Epithelial cell of proximal tubule (primary cell): ENCODE results near the gene SUPT3H. TPM values are rescaled to one million over a fixed set of nuclear protein-coding genes. Genes with fewer than 3 reads are reported as not detected.

Experiments used
- DNase-seq: peaks from one replicate; pipeline ENCODE4 v3.0.0-alpha.2; 2011; ENCODE audit warnings: low read depth
- H3K4me3 ChIP-seq: 2 replicates; pipeline ENCODE4 v1.5.1; 2011; ENCODE audit warnings: low read depth, mild to moderate bottlenecking, low read length
- total RNA-seq: library from RNA; depleted of rRNA; stranded (reverse); fragments of >200 nt; gene quantifications from 2 replicates; pipeline ENCODE4 v1.2.3, GENCODE V29; 2015
- TF ChIP-seq, protein P1 (sequence below): conservative IDR thresholded peaks from 2 replicates; pipeline ENCODE4 v1.5.1; 2012; ENCODE audit warnings: low read depth, mild to moderate bottlenecking, low read length

The SUPT3H gene
- total RNA-seq, 1 donor from 2014 or later = 11.5 TPM

DNA sequence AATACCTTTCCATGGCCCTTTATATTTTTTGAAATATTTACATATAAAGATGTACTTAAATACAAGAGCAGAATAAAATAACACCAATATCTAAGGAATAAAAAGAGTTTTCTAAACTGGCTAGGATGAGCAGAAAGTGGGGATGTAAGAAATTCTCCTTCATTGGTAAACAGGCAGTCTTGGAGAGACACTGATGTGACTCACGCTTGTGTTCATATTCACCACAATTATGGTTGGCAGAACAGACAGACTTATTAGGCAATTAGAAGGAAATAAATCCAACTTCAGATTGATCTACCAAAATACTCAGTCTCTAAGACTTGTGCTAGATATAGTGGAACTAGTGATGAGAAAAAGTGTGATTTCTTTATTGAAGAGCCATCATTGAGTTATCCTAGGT, 526.6 kb downstream of the SUPT3H start:
- no peak for DNase-seq

DNA sequence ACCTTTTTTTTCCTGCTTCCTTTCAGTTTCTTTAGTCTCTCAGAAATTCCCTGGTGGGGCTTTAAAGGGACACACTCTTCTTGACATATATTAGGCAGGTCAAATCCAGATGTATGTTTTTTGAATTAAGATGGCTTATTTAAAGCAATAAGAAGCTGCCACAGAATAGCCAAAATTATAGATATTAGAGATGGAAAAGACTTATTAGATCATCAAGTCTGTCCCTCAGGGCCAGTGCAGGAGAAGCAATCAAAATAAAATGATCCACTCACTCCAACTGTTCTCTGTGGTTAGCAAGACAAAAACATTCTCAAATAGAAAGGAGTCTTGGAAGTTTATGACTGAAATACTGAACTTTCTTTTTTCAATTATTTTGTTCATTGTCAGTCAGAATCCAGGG, 527.4 kb downstream of the SUPT3H start:
- TF ChIP-seq, protein P1, sequence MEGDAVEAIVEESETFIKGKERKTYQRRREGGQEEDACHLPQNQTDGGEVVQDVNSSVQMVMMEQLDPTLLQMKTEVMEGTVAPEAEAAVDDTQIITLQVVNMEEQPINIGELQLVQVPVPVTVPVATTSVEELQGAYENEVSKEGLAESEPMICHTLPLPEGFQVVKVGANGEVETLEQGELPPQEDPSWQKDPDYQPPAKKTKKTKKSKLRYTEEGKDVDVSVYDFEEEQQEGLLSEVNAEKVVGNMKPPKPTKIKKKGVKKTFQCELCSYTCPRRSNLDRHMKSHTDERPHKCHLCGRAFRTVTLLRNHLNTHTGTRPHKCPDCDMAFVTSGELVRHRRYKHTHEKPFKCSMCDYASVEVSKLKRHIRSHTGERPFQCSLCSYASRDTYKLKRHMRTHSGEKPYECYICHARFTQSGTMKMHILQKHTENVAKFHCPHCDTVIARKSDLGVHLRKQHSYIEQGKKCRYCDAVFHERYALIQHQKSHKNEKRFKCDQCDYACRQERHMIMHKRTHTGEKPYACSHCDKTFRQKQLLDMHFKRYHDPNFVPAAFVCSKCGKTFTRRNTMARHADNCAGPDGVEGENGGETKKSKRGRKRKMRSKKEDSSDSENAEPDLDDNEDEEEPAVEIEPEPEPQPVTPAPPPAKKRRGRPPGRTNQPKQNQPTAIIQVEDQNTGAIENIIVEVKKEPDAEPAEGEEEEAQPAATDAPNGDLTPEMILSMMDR = no peak
- DNase-seq = no peak
- H3K4me3 ChIP-seq = no peak overlapping the region

More for the DNA sequence above, 526.6 kb downstream of the SUPT3H start:
- H3K4me3 ChIP-seq = no peak overlapping the region
- TF ChIP-seq, protein P1 = no peak

DNA sequence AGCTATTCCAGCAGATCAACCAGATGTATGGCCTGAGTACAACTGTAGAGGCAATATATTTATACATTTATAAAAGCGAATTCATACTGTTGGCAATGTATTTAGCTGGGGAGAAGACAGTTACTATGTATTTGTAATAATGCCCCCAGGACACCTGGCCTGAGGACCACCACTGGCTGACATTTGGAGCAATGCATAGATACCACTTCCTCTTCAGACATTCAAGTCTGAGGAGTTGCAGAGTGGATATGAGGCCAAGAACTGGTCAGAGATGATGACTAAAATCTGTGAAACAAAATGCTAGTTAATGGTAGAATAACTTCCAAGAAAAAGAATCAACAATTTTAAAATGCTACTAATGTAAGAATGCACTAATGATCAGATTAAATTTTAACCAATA, 527.9 kb downstream of the SUPT3H start:
- TF ChIP-seq, protein P1 = no peak
- H3K4me3 ChIP-seq = no peak overlapping the region
- no peak for DNase-seq

DNA sequence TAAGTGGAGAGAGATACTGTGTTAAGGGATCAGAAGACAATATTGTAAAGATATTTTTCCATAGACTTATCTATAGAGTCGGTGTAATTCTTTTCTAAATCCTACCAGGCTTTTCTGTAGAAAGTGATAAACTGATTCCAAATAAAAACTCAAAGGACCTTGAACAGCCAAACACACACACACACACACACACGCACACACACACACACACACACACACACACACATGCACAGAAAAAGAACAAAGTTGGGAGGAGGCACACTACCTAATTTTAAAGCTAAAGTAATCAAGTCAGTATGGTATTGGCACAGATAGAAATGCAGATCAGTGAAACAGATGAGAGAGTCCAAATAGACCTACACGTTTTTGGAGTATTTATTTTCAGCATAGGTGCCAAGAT, 534.0 kb downstream of the SUPT3H start:
- TF ChIP-seq, protein P1 = no peak
- no peak overlapping the region for H3K4me3 ChIP-seq
- no peak for DNase-seq

DNA sequence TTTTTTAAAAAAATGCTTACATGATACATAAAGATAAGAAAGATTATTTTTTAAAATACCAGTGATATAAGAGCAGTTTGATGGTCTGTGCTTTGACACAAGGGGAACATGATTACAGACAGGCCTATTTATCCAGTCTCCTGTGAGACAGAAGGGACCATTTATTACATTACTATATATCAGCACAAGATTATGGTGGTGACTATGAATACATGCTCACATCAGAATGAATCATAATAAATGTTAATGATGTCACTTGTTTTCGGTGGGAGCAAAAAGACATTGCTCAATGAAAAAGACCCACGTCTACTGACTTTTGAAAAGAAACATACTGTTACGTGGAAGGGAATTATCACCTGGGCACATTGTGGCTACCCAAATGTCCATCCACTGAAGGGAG, 535.1 kb downstream of the SUPT3H start:
- TF ChIP-seq, protein P1 = no peak
- DNase-seq = no peak
- H3K4me3 ChIP-seq = no peak overlapping the region

DNA sequence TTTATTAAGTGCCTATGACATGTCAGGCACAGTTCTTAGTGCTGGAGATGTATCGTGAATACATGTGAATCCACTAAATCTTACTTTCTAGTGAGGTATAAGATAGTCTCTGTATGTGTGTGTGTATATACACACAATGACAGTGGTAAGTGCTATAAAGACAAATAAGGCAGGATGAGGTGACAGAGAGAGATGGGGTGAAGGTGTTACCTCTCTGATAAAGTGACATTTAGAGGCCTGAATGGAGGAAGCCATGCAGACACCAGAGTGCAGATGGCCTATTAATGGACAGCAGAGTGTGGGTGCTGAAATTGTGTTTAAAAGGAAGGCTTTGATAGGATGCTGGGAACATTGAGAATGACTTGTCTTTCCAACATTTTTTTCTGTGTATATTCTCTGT, 535.9 kb downstream of the SUPT3H start:
- TF ChIP-seq, protein P1 = no peak
- DNase-seq = no peak
- no peak overlapping the region for H3K4me3 ChIP-seq

DNA sequence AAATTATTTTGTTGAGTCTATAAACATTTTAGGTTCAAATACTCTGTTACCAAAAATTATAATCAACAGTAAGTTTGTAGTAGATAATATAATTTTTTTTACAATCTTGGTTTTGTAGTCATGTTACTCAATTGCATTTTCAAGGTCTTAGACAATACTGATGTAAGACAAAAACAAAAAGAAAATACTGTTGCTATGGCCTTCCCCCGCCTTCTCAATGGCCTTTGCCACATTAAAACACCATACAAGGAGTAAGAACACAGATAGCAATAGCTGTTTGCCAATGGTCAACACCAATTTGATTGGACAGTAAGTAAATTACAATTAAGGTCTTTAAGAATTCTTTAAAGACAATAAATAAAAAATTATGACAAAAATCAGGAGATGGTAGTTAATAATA, 540.0 kb downstream of the SUPT3H start:
- no peak overlapping the region for H3K4me3 ChIP-seq
- TF ChIP-seq, protein P1 = no peak
- DNase-seq = no peak
